ENCODE measurements around the gene TAC3. TPM values are rescaled to one million over a fixed set of nuclear protein-coding genes. Genes with fewer than 3 reads are reported as not detected.
"Not testable (repeated sequence)": the region's sequence is repeated elsewhere in the genome, so short reads cannot be mapped to it uniquely, and the experiment has no call there.

The TAC3 gene
- total RNA-seq, 1 donor from 2014 or later: not detected

GRCh38 chr12:57033431-57033830 lies 17.1 kb upstream of the TAC3 start:
- no peak for DNase-seq

DNA sequence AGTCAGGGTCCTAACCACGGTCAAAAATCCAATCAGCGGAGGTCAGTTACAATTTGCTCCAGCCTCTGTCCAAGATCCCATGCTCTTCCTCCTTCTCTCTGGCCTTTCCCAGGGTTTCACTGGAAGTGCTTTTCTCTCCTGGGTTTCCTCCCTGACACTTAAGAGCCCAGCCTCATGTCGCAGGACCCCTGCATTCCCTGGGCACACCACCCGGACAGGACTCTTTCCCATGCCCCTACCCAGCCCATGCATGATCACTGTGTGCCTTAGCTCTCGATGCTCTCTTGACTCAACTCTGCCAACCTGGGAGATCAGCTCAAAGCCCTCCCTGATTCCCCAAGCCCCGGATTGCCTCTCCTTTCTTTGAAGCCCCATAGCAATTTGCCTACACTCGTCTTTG lies 15.5 kb upstream of the TAC3 start:
- no peak for DNase-seq

DNA sequence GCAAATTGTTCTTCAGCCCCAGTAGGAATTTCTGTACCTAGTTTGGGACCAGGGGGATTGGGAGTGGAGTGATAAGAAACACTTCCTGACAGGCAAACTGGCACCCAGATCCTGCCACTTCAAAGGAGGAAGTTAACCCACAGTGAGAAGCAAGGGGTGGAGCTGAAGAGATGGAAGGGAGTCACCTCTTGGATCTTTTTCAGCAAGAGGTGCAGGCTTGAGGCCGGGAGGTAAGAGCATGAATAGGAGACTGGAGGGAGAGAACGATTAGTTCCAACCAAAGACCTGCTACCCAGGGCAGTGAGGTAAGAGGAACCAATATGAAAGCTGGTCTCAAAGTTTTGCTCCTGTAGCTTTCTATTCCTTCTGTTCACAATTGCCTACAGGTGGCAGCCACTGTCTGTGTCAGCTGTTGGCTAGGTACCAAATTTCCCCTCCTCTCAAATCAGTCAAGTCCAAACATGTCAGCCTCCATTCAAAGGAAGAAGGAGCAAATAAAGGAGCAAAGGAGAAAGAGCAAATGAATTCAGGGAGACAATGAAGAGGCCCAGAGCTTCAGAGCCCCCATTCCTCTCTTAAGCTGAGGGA lies 14.9 kb upstream of the TAC3 start:
- peak; percentile 12 for DNase-seq

DNA sequence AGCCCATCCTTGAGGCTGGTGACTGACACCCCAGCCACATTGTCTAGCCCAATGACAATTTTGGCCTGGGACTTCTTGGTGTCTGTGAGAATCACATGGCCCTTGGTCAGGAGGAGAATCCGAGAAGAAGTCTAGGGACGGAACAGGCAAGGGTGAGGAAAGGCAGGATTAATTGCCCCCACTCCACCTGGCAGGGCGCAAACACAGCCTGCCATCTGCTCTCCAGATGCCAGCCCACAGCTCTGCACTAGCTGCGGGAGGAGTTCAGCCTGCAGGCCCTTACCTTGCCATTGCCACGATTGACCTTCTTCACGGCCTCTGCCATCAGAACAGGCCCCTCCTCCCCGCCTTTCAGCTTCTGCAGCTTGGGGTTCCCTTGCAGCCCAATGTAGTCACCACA lies 13.1 kb upstream of the TAC3 start:
- no peak for DNase-seq

DNA sequence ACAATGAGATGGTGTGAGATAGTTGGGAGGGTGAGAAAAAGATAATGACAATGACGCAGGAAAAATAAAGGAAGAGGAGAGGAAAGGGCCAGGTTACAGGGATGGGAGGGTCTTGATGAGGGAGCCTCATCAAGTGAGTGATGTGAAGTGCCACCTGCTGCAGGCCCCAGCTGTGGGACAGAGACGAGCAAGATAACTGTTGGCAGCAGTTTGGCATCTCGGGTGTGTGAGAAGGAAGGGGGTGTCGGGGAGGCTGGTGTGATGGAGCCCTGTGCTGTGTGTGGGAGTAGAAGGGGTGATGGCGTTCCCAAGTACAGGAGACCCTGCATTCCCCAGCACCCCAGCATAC lies 11.4 kb upstream of the TAC3 start:
- no peak for DNase-seq

GRCh38 chr12:57027011-57027804 lies 10.9 kb upstream of the TAC3 start:
- DNase-seq: no peak

GRCh38 chr12:57025196-57025595 lies 8.9 kb upstream of the TAC3 start:
- DNase-seq: no peak

DNA sequence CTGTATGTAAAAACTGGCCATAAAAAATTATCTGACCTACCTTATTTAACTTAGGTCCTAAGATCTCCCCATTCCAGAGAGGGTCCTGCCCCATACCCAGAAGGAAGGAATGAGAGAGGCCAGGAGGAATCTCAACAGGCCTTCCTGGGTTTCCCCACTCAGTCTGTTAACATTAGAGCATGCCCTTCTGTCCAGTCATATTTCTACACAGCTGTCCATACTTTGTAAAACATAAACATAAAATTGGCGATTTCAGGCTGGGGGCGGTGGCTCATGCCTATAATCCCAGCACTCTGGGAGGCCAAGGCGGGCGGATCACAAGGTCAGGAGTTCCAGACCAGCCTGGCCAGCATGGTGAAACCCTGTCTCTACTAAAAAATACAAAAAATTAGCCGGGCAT lies 6.0 kb upstream of the TAC3 start:
- DNase-seq: not testable (repeated sequence)

GRCh38 chr12:57019983-57020719 lies 3.8 kb upstream of the TAC3 start:
- DNase-seq: no peak

DNA sequence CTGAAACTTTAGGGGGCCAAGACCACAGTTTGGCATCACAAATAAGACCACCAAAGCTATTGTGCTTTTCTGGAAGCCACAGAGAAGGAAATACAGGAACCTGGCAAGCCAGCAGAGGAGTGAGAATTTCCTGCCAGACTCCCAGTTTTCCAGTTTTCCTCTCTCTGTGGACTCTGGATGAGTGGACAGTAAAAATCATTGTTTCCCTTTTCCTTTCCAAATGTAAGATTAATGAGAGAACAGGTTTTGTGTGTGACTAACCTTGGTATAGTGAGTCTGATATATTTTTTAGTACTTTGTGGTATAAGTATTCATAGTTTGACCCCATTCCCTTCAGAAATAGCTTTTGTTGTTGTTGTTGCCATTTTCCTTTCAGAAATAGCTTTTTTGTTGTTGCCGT lies 2.6 kb upstream of the TAC3 start:
- no peak for DNase-seq

GRCh38 chr12:57018353-57018752 lies 2.0 kb upstream of the TAC3 start:
- DNase-seq: not testable (repeated sequence)

GRCh38 chr12:57012600-57013465 lies 3.5 kb downstream of the TAC3 start:
- DNase-seq: no peak

GRCh38 chr12:57011438-57012424 lies 4.6 kb downstream of the TAC3 start:
- DNase-seq: no peak

- no peak for DNase-seq
Observed at GRCh38 chr12:57010627-57011247, 5.6 kb downstream of the TAC3 start.

DNA sequence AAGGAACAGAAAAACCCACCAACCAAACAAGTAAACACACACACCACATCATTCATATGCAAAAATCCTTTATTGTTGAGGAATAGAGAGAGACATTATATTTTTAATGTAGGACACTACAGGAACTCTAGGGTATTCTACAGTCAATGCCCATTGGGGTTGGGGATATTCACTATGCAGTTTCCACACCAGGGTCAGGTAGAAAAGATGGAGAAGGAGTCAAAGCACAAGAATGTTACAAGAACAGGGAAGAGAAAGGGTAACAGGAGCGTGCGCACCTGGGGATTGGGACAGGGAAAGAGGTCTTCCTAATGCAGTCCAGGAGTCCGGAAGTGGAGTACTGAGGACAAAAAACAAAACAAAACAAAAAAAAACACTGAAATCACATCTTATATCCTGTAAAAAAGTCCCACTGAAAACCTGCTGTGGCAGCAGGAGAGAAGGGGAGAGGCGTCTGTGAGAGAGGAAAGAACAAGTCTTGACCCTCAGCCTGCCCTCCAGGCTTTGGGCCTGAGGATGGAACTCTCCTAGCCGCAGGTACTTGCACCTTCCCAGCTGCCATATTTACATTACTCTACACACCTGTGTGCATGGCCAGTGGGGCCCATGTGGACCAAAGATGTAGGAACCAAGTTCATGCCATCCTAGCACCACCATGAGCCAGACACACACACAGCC lies 6.2 kb downstream of the TAC3 start:
- DNase-seq: no peak

- peak; percentile 79 for DNase-seq
Observed at GRCh38 chr12:57008178-57008577, 8.2 kb downstream of the TAC3 start.

DNA sequence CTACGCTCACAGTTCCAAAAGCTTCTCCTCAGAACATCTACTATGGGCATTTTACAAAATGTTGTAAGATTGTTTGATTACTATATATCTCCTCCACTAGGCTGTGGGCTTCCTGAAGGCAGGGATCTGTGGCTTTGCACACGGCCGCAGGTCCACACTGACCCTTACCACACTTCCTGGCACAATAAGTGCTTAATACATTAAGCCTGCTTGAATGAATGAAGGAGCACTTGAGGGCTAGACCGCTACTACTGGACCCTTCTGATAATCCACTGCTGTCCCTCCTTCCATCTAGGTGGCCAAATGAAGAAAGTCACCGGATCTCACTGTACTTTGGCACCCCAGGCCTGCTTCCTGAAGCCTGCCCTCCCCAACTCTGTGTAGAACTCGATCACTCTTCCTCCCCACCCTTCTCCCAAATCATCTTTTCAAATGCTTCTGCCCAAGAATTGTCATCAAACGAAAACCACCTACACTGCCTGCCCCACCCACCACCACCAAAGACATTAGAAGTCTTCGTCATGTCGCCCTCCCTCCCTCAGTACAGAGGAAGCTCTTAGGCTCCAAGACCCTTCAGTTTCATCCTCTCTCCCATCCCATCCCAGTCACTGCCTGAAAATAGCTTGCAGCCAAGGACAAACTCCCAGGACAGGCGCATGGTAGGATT lies 9.4 kb downstream of the TAC3 start:
- DNase-seq: no peak

- peak; percentile 67 for DNase-seq
Observed at GRCh38 chr12:57005980-57006808, 10.1 kb downstream of the TAC3 start, which contains the start of gene ZBTB39. Gene ZBTB39, minus strand, starts transcription at chr12:57006546. Its CDS starts 1,629 bp downstream, at chr12:57004917.

DNA sequence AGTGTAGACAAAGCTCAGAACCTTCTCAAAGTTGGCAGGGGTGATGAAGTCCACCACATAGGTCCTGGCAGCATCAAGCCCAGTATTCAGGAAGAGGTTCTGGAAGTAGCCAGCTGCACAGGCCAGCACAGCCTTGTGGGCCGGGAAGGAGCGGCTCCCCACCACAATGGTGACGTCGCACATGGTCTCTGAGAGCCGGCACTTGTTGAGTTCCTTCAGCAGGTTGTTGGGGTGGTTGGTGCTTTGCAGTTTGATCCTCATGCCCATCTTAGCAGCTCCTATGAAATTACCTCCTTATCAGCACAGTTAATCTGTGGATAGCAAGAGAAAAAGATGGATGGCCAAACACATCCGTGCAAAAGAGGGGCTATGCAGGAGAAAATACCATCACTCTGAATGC lies 11.7 kb downstream of the TAC3 start:
- no peak for DNase-seq
